ENCODE measurements around the gene NEURL1.

DNA sequence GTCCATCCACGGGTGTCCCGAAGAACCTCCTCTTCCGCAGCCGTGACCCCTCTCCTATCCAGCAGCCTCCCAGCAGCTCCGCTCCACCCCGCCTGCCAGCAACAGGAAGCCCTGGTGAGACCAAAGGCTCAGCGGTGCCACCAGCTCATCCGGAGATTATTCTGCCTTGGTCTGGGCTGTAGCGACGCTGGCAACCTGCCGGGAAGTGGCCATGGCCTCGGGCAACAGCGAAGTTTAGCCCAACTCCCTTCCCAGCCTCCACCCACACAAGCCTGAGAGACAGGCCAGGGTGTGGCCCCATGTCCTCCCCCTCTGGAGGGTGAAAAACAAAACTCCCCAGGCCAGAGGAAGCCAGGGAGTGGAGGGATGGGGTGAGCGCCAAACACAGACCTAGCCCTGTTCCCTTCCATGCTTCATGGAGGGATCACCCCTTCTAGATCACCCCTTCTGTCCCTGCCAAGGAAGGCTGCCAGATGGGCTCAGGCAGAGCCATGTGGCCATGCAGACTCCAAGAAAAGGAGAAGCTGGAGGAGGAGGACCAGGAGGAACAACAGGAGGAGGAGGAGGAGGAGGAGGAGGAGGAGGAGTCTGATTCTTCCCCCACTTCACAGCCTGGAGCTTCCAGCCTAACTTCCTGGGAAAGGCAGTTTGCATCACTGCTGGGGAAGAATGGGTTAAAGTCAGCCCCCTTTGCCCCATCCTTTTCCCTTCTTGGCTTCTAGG is 42.3 kb upstream of the NEURL1 start:
- TF ChIP-seq, protein P1, sequence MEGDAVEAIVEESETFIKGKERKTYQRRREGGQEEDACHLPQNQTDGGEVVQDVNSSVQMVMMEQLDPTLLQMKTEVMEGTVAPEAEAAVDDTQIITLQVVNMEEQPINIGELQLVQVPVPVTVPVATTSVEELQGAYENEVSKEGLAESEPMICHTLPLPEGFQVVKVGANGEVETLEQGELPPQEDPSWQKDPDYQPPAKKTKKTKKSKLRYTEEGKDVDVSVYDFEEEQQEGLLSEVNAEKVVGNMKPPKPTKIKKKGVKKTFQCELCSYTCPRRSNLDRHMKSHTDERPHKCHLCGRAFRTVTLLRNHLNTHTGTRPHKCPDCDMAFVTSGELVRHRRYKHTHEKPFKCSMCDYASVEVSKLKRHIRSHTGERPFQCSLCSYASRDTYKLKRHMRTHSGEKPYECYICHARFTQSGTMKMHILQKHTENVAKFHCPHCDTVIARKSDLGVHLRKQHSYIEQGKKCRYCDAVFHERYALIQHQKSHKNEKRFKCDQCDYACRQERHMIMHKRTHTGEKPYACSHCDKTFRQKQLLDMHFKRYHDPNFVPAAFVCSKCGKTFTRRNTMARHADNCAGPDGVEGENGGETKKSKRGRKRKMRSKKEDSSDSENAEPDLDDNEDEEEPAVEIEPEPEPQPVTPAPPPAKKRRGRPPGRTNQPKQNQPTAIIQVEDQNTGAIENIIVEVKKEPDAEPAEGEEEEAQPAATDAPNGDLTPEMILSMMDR (IDR thresholded peaks at IDR 0.05) = no peak
- TF ChIP-seq POLR2AphosphoS5 (IDR thresholded peaks at IDR 0.05; ENCODE audit: insufficient read depth in 1 of 2, low read depth in 1 of 2) = peak; percentile 54 to 78

Data from vagina (tissue), 2 donors.